Esophagus muscularis mucosa (tissue), 4 donors: ENCODE data around the gene CDK14. TPM values are rescaled to one million over a fixed set of nuclear protein-coding genes. Genes with fewer than 3 reads are reported as not detected.

Experiments used
- DNase-seq: peaks from one replicate; pipeline ENCODE4 v3.0.0-alpha.2; 2017; ENCODE audit errors: extremely low spot score
- H3K27ac ChIP-seq, 4 donors: fragments of 200-600 bp; sonication (generic); replicated peaks in 1 of 4; 1 replicate in 3 of 4; 2 replicates in 1 of 4; pipeline ENCODE4 v1.5.1; 2016 to 2019; ENCODE audit warnings: mild to moderate bottlenecking in 1 of 4
- H3K27me3 ChIP-seq, 4 donors: fragments of 200-600 bp; sonication (generic); one replicate each; pipeline versions ENCODE4 v1.5.1 to v1.6.0; 2016 to 2019
- H3K36me3 ChIP-seq, 4 donors: fragments of 200-600 bp; sonication (generic); one replicate each; pipeline ENCODE4 v1.5.1; 2016 to 2019
- H3K4me1 ChIP-seq, 4 donors: fragments of 200-600 bp; sonication (generic); one replicate each; pipeline ENCODE4 v1.5.1; 2016 to 2019
- H3K4me3 ChIP-seq, 4 donors: fragments of 200-600 bp; sonication (generic); 1 replicate in 2 of 4; 2 replicates in 2 of 4; pipeline ENCODE4 v1.5.1; 2016 to 2019; ENCODE audit warnings: mild to moderate bottlenecking in 4 of 4, moderate library complexity in 1 of 4
- H3K9me3 ChIP-seq, 4 donors: fragments of 200-600 bp; sonication (generic); 1 replicate in 3 of 4; 2 replicates in 1 of 4; pipeline ENCODE4 v1.5.1; 2016 to 2019
- CTCF ChIP-seq, 3 experiments: fragments of 200-600 bp in 2 of 3; fragments of 450-650 bp in 1 of 3; sonication (generic) in 2 of 3; IDR thresholded peaks; one replicate each; pipeline ENCODE4 v1.5.1; 2017 to 2019; ENCODE audit warnings: antibody characterized with exemption in 3 of 3, mild to moderate bottlenecking in 2 of 3, moderate library complexity in 1 of 3
- EP300 ChIP-seq: sonication (generic); formaldehyde crosslinking; IDR thresholded peaks from one replicate; pipeline ENCODE4 v1.6.1; 2017; ENCODE audit warnings: antibody characterized with exemption
- POLR2A ChIP-seq: fragments of 450-650 bp; IDR thresholded peaks from one replicate; pipeline ENCODE4 v1.6.1; 2017; ENCODE audit warnings: antibody characterized with exemption, moderate library complexity, mild to moderate bottlenecking, low read depth
- POLR2AphosphoS5 ChIP-seq, 2 donors: sonication (generic); formaldehyde crosslinking; IDR thresholded peaks; one replicate each; pipeline ENCODE4 v1.6.1; 2017; ENCODE audit warnings: antibody characterized with exemption in 2 of 2
- WGBS: methylation state at CpG from one replicate; pipeline ENCODE4 v1.1.5; 2018; 5-methylcytosine and 5-hydroxymethylcytosine counted together
- intact Hi-C: fragments of 100-400 bp; cut with DNase I; formaldehyde crosslinking; loops from one replicate; pipeline ENCODE4 v1.15.1; 2023
- total RNA-seq, 4 donors: library from RNA; depleted of rRNA; stranded (reverse); fragments of >200 nt; gene quantifications; one replicate each; pipeline versions ENCODE4 v1.1.0 to v1.2.1, GENCODE V29; 2016

Gene CDK14
- total RNA-seq, 4 donors from 2014 or later, result 9.6 to 17.7 (median 14.3) TPM

- WGBS, result 85% methylated on average over 3 of the region's 3 CpGs
Measured at GRCh38 chr7:91230503-91230902, 634.4 kb downstream of the CDK14 start.

GRCh38 chr7:91233212-91233611 lies 637.1 kb downstream of the CDK14 start:
- intact Hi-C loops, result no loop called here
- no peak for DNase-seq
- Histone ChIP-seq H3K27me3 (no peaks in the 10 kb centered on the region), H3K36me3 (no peaks in the 10 kb centered on the region), H3K27ac (no peak overlapping the region), H3K4me3 (no peak overlapping the region), H3K4me1 (no peaks in the 10 kb centered on the region), H3K9me3 (no peaks in the 10 kb centered on the region)
- 61% methylated on average over 8 of the region's 8 CpGs for WGBS
- TF ChIP-seq POLR2A, result no peak
- TF ChIP-seq POLR2AphosphoS5 (IDR thresholded peaks at IDR 0.05), result no peak
- TF ChIP-seq CTCF (IDR thresholded peaks at IDR 0.05), result no peak
- no peak for TF ChIP-seq EP300

More at GRCh38 chr7:91230503-91230902, 634.4 kb downstream of the CDK14 start:
- intact Hi-C loops, result no loop called here
- Histone ChIP-seq H3K4me3 (no peak overlapping the region), H3K27ac (no peak overlapping the region), H3K4me1 (no peaks in the 10 kb centered on the region), H3K9me3 (no peaks in the 10 kb centered on the region), H3K27me3 (no peaks in the 10 kb centered on the region), H3K36me3 (no peaks in the 10 kb centered on the region)
- no peak for TF ChIP-seq POLR2A
- no peak for TF ChIP-seq POLR2AphosphoS5 (IDR thresholded peaks at IDR 0.05)
- no peak for TF ChIP-seq CTCF (IDR thresholded peaks at IDR 0.05)
- TF ChIP-seq EP300, result no peak
- DNase-seq, result no peak

- DNase-seq, result no peak
- no peaks in the 10 kb centered on the region for H3K36me3 ChIP-seq
- no peak overlapping the region for H3K27ac ChIP-seq
- peaks cover 0 to 8% (median 7%) of the 10 kb centered on the region in 4 donors for H3K4me1 ChIP-seq
- no peak for TF ChIP-seq CTCF (IDR thresholded peaks at IDR 0.05)
- no peak for TF ChIP-seq POLR2A
- TF ChIP-seq EP300, result no peak
- no peak for TF ChIP-seq POLR2AphosphoS5 (IDR thresholded peaks at IDR 0.05)
- WGBS, result 88% methylated on average over 6 of the region's 6 CpGs
- no peaks in the 10 kb centered on the region for H3K9me3 ChIP-seq
- H3K27me3 ChIP-seq, result no peaks in the 10 kb centered on the region
- intact Hi-C loops, result no loop called here
- no peak overlapping the region for H3K4me3 ChIP-seq
Measured at GRCh38 chr7:91235211-91235832, 639.2 kb downstream of the CDK14 start.

GRCh38 chr7:91239171-91239604 lies 643.1 kb downstream of the CDK14 start:
- Histone ChIP-seq H3K36me3 (no peaks in the 10 kb centered on the region), H3K27ac (no peak overlapping the region), H3K4me1 (peaks cover 0 to 9% (median 8%) of the 10 kb centered on the region in 4 donors), H3K27me3 (no peaks in the 10 kb centered on the region), H3K4me3 (no peak overlapping the region), H3K9me3 (no peaks in the 10 kb centered on the region)
- TF ChIP-seq POLR2AphosphoS5 (IDR thresholded peaks at IDR 0.05), result peak in 1 of 2 donors; percentile 6
- no peak for TF ChIP-seq POLR2A
- TF ChIP-seq CTCF (IDR thresholded peaks at IDR 0.05), result no peak
- TF ChIP-seq EP300, result no peak
- WGBS, result 71% methylated on average over 1 of the region's 2 CpGs
- DNase-seq, result no peak
- intact Hi-C loops, result no loop called here

GRCh38 chr7:91239772-91240171 lies 643.7 kb downstream of the CDK14 start:
- WGBS, result 92% methylated on average over 1 of the region's 1 CpG
- DNase-seq, result no peak
- Histone ChIP-seq H3K27me3 (no peaks in the 10 kb centered on the region), H3K4me3 (no peak overlapping the region), H3K36me3 (no peaks in the 10 kb centered on the region), H3K9me3 (no peaks in the 10 kb centered on the region), H3K27ac (peak overlapping the region in 1 of 4 donors; percentile 33), H3K4me1 (peaks cover 0 to 9% (median 8%) of the 10 kb centered on the region in 4 donors)
- no peak for TF ChIP-seq CTCF (IDR thresholded peaks at IDR 0.05)
- TF ChIP-seq EP300, result no peak
- TF ChIP-seq POLR2AphosphoS5 (IDR thresholded peaks at IDR 0.05), result no peak
- no peak for TF ChIP-seq POLR2A
- intact Hi-C loops, result no loop called here
